ENCODE measurements around the gene FBXW9.
"Not testable (repeated sequence)": the region's sequence is repeated elsewhere in the genome, so short reads cannot be mapped to it uniquely, and the experiment has no call there.

Gene FBXW9

GRCh38 chr19:12715929-12716328, 19.5 kb upstream of the FBXW9 start:
- DNase-seq (ENCODE audit: low read depth in 3 of 3): no peak

DNA sequence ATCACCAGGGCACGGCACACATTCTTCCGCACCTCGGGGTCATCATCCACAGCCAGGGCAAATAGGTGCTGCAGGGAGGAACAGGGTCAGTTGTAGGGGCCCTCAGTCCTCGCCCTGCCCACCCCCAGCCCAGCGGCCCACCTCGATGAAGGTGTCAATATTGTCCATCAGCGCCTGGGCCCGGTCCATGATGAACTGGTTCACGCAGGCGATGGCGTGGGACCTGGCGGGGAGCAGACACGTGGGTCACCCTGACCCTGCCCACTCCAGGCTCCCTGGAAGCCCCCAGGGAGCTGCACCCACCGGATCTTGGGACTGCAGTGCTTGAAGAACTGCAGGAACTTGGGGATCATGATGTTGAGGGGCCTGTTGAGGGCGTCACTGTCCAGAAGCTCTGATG, 18.7 kb upstream of the FBXW9 start:
- DNase-seq (ENCODE audit: low read depth in 3 of 3): no peak

DNA sequence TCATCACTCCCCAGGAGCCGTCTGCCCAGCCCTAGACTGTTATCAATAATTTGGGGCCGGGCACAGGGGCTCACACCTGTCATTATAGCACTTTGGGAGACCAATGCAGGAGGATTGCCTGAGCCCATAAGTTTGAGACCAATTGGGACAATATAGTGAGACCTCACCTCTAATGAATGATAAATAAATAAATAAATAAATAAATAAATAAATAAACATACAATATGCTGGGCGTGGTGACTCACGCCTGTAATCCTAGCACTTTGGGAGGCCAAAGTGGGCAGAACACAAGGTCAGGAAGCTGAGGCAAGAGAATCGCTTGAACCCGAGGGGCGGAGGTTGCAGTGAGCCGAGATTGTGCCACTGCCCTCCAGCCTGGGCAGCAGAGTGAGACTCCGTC, 16.9 kb upstream of the FBXW9 start:
- not testable (repeated sequence) for DNase-seq (ENCODE audit: low read depth in 3 of 3)

- DNase-seq (ENCODE audit: low read depth in 3 of 3): not testable (repeated sequence)
These were observed 15.6 kb upstream of the FBXW9 start for GRCh38 chr19:12712077-12712476.

- no peak for DNase-seq (ENCODE audit: low read depth in 3 of 3)
These were observed 14.8 kb upstream of the FBXW9 start for GRCh38 chr19:12711187-12711586.

- no peak for DNase-seq (ENCODE audit: low read depth in 3 of 3)
These were observed 12.2 kb upstream of the FBXW9 start for GRCh38 chr19:12708641-12709040.

DNA sequence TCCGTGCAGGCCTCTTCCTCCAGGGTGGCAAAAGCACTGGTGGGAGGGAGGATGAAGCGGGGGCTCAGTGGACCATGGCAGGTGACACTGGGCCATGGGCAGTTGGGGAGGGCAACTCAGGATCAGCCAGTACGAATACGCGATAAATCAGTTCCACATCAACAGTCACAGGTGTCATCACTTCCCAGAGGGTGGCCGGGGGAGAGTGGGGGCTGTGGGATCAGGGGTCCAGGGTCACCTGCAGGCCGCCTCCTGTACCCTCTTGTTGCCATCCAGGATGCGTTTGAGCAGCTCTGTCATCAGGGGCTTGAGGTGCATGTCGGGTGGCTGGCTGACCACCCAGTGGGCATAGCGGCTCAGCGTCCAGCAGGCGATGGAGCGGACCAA, 9.9 kb upstream of the FBXW9 start:
- DNase-seq (ENCODE audit: low read depth in 3 of 3): no peak

DNA sequence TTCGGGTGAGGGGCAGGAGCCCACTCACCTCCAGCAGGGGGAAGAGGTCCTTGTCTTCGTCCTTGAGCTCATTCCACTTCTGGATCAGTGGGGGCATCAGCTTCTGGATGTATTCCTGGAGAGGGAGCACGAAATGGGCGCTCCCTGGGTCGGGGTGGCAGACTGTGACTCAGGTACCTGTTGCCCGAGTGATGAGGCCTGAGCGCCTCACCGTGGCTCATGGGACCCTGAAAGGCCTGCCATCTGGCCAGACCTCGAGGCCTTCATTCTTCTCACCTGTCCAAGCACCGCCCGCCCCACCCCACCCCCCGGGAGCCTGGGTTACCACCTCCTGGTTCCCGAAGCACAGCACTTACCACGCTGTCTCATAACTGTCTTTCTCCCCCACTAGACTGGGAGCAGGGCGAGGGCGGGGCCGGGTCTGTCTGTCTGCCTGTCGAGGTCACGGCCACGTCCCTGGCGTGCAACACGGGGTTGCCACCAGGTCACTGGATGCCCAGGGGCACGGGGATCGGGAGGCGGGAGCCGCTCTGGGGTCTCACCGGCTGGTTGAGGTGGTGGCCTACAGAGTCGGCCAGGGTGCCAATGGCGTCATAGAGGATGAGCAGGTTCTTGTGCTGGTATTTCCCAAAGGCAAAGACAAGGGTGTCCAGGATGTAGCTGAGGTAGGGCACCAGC, 9.4 kb upstream of the FBXW9 start:
- DNase-seq (ENCODE audit: low read depth in 3 of 3): no peak

DNA sequence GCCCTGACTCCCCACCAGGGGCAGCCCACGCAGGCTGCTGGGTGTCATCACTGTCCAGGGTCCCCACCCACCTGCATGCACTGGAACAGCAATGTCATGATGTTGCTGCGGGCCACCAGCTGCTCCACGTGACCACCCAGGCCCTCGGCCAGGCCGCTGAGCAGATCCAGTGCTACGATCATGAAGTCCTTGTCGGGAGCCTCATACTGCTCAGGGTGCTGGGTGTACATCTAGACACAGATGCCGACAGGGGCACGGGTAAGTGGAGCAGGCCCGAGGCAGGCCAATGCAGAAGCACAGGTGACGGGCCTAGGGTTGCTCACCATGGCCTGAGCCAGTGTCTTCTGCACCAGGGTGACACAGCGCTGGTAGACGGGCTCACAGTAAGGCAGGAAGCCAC, 8.7 kb upstream of the FBXW9 start:
- no peak for DNase-seq (ENCODE audit: low read depth in 3 of 3)

DNA sequence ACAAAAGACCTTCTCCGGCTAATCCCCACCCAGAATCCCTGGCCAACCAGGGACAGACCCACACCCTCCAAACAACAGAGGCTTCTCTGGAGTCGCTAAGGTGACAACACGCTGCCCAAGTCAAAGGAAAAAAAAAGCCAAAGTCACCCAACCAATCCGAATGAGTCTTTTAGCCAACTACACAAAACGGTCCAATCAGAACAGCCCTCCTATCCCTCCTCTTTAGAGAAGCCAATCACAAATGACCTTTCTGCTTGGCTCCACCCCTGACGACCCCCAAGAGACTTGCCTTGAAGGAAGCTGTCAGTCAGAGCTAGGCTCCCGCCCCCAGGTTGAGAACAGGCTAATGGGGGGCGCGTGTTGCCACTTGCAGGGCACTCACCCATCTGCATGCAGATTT, 6.6 kb upstream of the FBXW9 start:
- DNase-seq (ENCODE audit: low read depth in 3 of 3): no peak

DNA sequence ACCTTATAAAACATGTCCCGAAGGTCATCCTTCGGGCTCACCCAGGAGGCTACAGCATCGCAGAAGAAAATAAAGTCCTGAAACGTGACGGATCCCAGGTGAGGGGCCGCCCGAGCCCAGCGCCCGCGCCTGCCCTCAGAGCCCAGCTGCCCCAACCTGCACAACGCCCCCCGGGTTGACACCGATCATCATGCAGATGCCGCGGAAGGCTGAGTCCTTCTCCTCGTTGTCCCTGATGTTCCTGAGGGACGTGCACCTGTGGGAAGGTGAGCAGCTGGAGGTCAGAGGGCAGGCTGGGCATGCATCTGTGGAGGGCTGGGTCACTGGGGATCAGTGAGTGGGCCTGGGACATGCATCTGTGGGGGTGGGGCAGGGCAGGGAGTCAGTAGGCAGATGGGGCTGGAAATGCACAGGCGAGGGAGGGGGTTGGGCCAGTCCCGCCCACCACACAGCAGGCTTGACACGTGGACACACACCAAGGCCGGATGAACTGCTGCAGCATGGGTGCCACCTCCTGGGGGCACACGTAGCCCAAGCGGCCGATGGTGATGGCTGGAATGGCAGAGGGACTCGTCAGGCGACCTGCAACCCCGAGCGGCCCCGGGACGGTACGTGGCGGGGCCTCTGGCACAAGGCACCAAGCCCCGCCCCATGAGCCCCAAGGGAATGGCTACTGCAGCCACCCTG, 5.3 kb upstream of the FBXW9 start:
- no peak for DNase-seq (ENCODE audit: low read depth in 3 of 3)

DNA sequence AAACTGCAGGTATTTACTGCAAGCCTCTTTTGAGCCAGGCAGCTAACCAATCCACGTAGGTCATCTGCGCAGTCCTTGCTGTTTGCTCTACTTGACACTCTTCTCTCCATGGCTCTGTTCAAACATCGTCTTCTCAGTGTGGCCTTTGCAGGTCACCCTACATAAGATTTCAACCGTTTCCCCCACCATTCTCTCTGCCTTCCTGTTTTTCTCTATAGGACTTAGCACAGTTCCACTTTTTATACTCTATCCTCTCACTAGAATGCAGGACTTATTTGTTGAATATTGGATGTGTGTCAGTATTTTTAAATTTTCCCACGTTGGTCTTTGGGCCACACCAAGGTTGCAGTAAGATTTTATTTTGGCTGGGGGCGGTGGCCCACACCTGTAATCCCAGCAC, 1.7 kb upstream of the FBXW9 start:
- no peak for DNase-seq (ENCODE audit: low read depth in 3 of 3)

- not testable (repeated sequence) for DNase-seq (ENCODE audit: low read depth in 3 of 3)
These were observed 994 bp upstream of the FBXW9 start for GRCh38 chr19:12697425-12697824.

GRCh38 chr19:12695997-12696365, 450 bp downstream of the FBXW9 start:
- DNase-seq (ENCODE audit: low read depth in 3 of 3): no peak

DNA sequence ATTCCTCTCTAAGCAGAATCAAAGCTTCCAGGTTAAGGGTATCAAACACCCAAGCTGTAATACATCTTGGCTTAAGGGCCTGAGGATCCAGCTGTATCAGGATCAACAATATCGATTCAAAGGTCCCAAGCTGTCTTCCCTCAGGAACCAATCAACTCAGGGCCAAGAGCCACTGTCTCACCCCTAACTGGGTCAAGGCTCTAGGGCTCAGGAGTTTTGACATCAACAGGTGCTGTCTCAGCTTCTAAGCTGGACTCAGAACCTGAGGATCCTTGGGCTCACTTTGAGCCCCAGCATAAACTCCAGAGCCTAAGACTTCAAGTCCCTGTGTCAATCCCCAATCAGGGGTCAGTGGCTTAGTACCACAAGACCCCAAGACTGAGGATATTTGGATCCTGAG, 917 bp downstream of the FBXW9 start:
- DNase-seq (ENCODE audit: low read depth in 3 of 3): no peak

- no peak for DNase-seq (ENCODE audit: low read depth in 3 of 3)
These were observed 1.3 kb downstream of the FBXW9 start for GRCh38 chr19:12695096-12695495.

GRCh38 chr19:12694641-12695040, 1.8 kb downstream of the FBXW9 start:
- DNase-seq (ENCODE audit: low read depth in 3 of 3): no peak

DNA sequence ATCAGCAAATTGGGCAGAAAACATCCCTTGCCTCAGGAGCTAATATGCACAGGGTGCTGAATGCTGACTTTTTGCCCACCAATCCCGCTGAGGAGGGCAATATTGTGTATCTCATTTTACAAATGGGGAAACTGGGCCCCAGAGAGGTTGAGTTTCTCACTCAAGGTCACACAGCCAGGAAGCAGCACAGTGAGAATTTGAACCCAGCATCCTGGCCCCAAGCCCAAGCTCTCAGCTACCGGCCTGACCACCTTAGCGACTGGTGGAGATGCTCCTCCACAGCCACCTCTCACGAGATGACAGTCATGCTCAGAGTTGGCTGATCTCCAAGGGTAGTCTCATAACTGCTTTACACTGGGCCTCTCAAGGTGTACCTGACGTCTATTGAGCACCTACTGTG, 3.5 kb downstream of the FBXW9 start:
- DNase-seq (ENCODE audit: low read depth in 3 of 3): no peak

GRCh38 chr19:12689581-12690216, 6.7 kb downstream of the FBXW9 start:
- no peak for DNase-seq (ENCODE audit: low read depth in 3 of 3)

GRCh38 chr19:12689012-12689411, 7.4 kb downstream of the FBXW9 start:
- DNase-seq (ENCODE audit: low read depth in 3 of 3): no peak

DNA sequence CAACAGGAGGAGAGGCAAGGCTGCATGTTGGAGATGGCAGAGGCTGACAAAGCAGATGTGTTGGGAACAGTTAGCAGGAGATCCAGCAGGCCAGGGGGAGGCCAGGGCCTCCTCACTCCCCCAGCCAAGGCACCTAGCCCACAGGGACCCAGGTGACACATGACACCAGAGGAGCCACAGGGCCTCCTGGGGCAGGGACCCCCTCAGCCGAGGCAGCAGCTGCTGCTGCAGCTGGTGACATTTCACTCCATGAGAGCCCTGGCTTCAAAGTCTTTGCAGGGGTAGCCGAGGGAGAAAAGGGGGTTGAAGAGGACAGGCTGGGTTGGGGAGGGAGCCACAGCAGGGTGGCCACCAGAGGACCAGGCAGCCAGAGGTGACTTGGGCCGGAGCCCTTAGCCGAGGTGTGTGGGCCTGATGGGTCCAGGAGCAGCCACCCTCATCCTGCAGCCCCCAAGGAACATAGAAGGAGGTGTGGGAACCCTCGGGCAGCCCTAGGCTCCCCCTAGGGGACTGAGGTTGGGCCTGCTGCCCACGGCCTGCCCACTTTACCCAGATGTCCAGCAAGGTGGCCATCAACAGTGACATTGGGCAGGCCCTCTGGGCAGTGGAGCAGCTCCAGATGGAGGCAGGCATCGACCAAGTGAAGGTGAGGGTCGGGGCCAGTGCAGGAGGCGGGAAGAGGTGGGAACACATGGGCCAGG, 8.8 kb downstream of the FBXW9 start, which contains the start of gene GNG14:
Gene GNG14 (plus strand): TSS at position 503 of the 701 bp plus-strand sequence. CDS start 51 bp downstream, at position 554.
- DNase-seq (ENCODE audit: low read depth in 3 of 3): no peak

DNA sequence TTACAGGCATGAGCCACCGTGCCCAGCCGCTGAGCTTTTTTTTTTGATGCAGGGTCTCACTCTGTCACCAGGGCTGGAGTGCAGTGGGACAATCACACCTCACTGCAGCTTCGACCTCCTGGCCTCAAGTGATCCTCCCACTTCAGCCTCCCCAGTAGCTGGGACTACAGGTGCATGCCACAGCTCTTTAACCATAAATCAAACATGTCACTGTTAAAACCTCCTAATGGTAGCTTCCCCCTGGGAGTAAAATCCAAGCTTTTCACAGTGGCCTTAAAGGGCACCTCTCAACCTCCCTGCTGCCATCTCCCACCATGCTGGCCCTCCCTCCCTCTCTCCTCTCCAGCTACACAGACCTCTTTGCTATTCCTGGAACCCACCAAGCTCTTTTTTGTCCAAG, 10.6 kb downstream of the FBXW9 start:
- no peak for DNase-seq (ENCODE audit: low read depth in 3 of 3)
